ENCODE results near the gene CFB. TPM values are rescaled to one million over a fixed set of nuclear protein-coding genes. Genes with fewer than 3 reads are reported as not detected.

CFB gene
- total RNA-seq, 1 experiment from 2014 or later = 0.32 TPM

- ChIA-PET CTCF (no interaction called here), POLR2A (ENCODE audit: low non-redundant PET) (no interaction called here)
- H3K27ac ChIP-seq (ENCODE audit: low read depth, low read length, poor library complexity, severe bottlenecking) = no peak overlapping the region
- intact Hi-C loops (cut with micrococcal nuclease; ENCODE audit: unreplicated experiment) = no loop called here
- H3K4me1 ChIP-seq (ENCODE audit: insufficient read depth, low read length, poor library complexity, severe bottlenecking) = no peaks in the 10 kb centered on the region
- no peaks in the 10 kb centered on the region for H3K9me3 ChIP-seq (ENCODE audit: low read depth, low read length, poor library complexity, severe bottlenecking)
- H3K27me3 ChIP-seq (replicated peaks; ENCODE audit: insufficient read depth, low read depth, low read length, poor library complexity) = no peaks in the 10 kb centered on the region
- DNase-seq (ENCODE audit: low spot score) = no peak
- peaks cover 19% of the 10 kb centered on the region for H3K36me3 ChIP-seq (ENCODE audit: insufficient read depth, low read length, poor library complexity, severe bottlenecking)
- no TSS peak for BruUV-seq (replicated peaks)
- no peak overlapping the region for H3K4me3 ChIP-seq (ENCODE audit: low read depth, low read length, poor library complexity, severe bottlenecking)
- no peak for TF ChIP-seq EZH2 (IDR thresholded peaks at IDR 0.05; ENCODE audit: borderline replicate concordance, low read depth, low read length, poor library complexity, severe bottlenecking)
- TF ChIP-seq CTCF (conservative IDR thresholded peaks at IDR 0.05; ENCODE audit: low read depth, low read length) = no peak
Observed at GRCh38 chr6:31948306-31948705, 2.4 kb downstream of the CFB start.

DNA sequence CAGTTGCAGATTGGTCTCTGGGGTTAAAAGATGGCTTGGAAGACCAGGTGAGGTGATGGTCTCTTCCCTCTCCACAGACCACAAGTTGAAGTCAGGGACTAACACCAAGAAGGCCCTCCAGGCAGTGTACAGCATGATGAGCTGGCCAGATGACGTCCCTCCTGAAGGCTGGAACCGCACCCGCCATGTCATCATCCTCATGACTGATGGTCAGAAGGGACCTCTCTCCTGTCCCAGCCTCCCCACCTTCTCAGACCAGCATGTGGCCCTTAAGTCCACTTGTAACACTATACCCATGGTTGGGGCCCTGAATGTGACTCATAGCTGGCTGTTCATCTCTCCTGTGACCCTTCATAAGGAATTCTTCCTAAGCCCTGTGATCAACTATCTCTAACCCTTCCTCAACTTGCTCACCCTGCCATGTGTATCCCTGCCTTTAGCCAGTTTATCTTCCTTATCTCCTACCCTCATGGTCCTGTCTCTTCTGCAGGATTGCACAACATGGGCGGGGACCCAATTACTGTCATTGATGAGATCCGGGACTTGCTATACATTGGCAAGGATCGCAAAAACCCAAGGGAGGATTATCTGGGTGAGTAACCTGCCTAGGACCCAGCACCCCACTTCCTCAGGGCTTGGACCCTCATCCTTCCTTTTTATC is 3.0 kb downstream of the CFB start:
- H3K9me3 ChIP-seq (ENCODE audit: low read depth, low read length, poor library complexity, severe bottlenecking) = no peaks in the 10 kb centered on the region
- no peak overlapping the region for H3K27ac ChIP-seq (ENCODE audit: low read depth, low read length, poor library complexity, severe bottlenecking)
- DNase-seq (ENCODE audit: low spot score) = no peak
- TF ChIP-seq EZH2 (IDR thresholded peaks at IDR 0.05; ENCODE audit: borderline replicate concordance, low read depth, low read length, poor library complexity, severe bottlenecking) = no peak
- TF ChIP-seq CTCF (conservative IDR thresholded peaks at IDR 0.05; ENCODE audit: low read depth, low read length) = no peak
- no TSS peak for BruUV-seq (replicated peaks)
- intact Hi-C loops (cut with micrococcal nuclease; ENCODE audit: unreplicated experiment) = no loop called here
- no peak overlapping the region for H3K4me3 ChIP-seq (ENCODE audit: low read depth, low read length, poor library complexity, severe bottlenecking)
- H3K36me3 ChIP-seq (ENCODE audit: insufficient read depth, low read length, poor library complexity, severe bottlenecking) = peaks cover 25% of the 10 kb centered on the region
- H3K4me1 ChIP-seq (ENCODE audit: insufficient read depth, low read length, poor library complexity, severe bottlenecking) = no peaks in the 10 kb centered on the region
- ChIA-PET POLR2A (ENCODE audit: low non-redundant PET) (no interaction called here), CTCF (interaction anchor here (0.6 kb wide), 1 partner anchor 28 kb away, joined by 6 read pairs; no protein-coding TSS in a partner anchor)
- no peaks in the 10 kb centered on the region for H3K27me3 ChIP-seq (replicated peaks; ENCODE audit: insufficient read depth, low read depth, low read length, poor library complexity)

- peaks cover 35% of the 10 kb centered on the region for H3K36me3 ChIP-seq (ENCODE audit: insufficient read depth, low read length, poor library complexity, severe bottlenecking)
- ChIA-PET POLR2A (ENCODE audit: low non-redundant PET) (no interaction called here), CTCF (no interaction called here)
- BruUV-seq (replicated peaks) = no TSS peak
- TF ChIP-seq EZH2 (IDR thresholded peaks at IDR 0.05; ENCODE audit: borderline replicate concordance, low read depth, low read length, poor library complexity, severe bottlenecking) = no peak
- no peak for TF ChIP-seq CTCF (conservative IDR thresholded peaks at IDR 0.05; ENCODE audit: low read depth, low read length)
- no peak for DNase-seq (ENCODE audit: low spot score)
- no peaks in the 10 kb centered on the region for H3K4me1 ChIP-seq (ENCODE audit: insufficient read depth, low read length, poor library complexity, severe bottlenecking)
- no peaks in the 10 kb centered on the region for H3K9me3 ChIP-seq (ENCODE audit: low read depth, low read length, poor library complexity, severe bottlenecking)
- H3K27me3 ChIP-seq (replicated peaks; ENCODE audit: insufficient read depth, low read depth, low read length, poor library complexity) = no peaks in the 10 kb centered on the region
- H3K4me3 ChIP-seq (ENCODE audit: low read depth, low read length, poor library complexity, severe bottlenecking) = no peak overlapping the region
- no peak overlapping the region for H3K27ac ChIP-seq (ENCODE audit: low read depth, low read length, poor library complexity, severe bottlenecking)
- intact Hi-C loops (cut with micrococcal nuclease; ENCODE audit: unreplicated experiment) = loop anchor here (10.0 kb wide), 1 partner anchor 265 kb away; the partner anchor contains the start of gene LY6G5C
Observed at GRCh38 chr6:31949926-31950548, 4.1 kb downstream of the CFB start.

Data from A673 (cell line).